H1 (cell line): ENCODE results near the gene SLC39A11.

ENCODE experiments used
- CBX5 ChIP-seq: fragments of 300-800, 300-1000 bp; sonication (generic); IDR thresholded peaks from 2 replicates; pipeline ENCODE4 v1.7.1; 2016; ENCODE audit warnings: antibody characterized with exemption, low read length, low read depth
- CEBPB ChIP-seq: IDR thresholded peaks from 2 replicates; pipeline ENCODE4 v1.6.1; 2012; ENCODE audit warnings: low read depth, low read length
- EGR1 ChIP-seq: IDR thresholded peaks from 2 replicates; pipeline ENCODE4 v1.6.1; 2011; ENCODE audit warnings: low read depth, low read length, borderline replicate concordance
- EZH2 ChIP-seq: fragments of 200-600 bp; sonication (generic); IDR thresholded peaks from 2 replicates; pipeline ENCODE4 v1.7.1; 2012; ENCODE audit warnings: low read depth, mild to moderate bottlenecking, moderate library complexity, low read length, inconsistent platforms; ENCODE audit not compliant: severe bottlenecking
- MAX ChIP-seq: IDR thresholded peaks from 2 replicates; pipeline ENCODE4 v1.6.1; 2012; ENCODE audit warnings: inconsistent platforms
- SP1 ChIP-seq: IDR thresholded peaks from 2 replicates; pipeline ENCODE4 v1.6.1; 2011; ENCODE audit warnings: low read depth, low read length
- SUZ12 ChIP-seq: fragments of 200-600 bp; sonication (generic); IDR thresholded peaks from 2 replicates; pipeline ENCODE4 v1.6.1; 2012; ENCODE audit warnings: mild to moderate bottlenecking, inconsistent platforms, low read length, moderate library complexity, mixed read lengths
- TAF1 ChIP-seq: IDR thresholded peaks from 2 replicates; pipeline ENCODE4 v1.6.1; 2011; ENCODE audit warnings: mild to moderate bottlenecking, low read depth, low read length
- TF ChIP-seq, protein P1 (sequence below): IDR thresholded peaks from 2 replicates; pipeline ENCODE4 v1.6.1; 2011; ENCODE audit warnings: low read length, improper control_type of control experiment
- TF ChIP-seq, protein P2 (sequence below), 3 experiments: IDR thresholded peaks; 1 replicate in 2 of 3; 2 replicates in 1 of 3; pipeline versions ENCODE4 v1.5.1 to v1.6.1; 2011; ENCODE audit warnings: low read length in 3 of 3, mild to moderate bottlenecking in 3 of 3, inconsistent platforms in 2 of 3, low read depth in 1 of 3, moderate library complexity in 1 of 3; ENCODE audit not compliant: insufficient read depth in 1 of 3; ENCODE audit errors: control extremely low read depth in 1 of 3

DNA sequence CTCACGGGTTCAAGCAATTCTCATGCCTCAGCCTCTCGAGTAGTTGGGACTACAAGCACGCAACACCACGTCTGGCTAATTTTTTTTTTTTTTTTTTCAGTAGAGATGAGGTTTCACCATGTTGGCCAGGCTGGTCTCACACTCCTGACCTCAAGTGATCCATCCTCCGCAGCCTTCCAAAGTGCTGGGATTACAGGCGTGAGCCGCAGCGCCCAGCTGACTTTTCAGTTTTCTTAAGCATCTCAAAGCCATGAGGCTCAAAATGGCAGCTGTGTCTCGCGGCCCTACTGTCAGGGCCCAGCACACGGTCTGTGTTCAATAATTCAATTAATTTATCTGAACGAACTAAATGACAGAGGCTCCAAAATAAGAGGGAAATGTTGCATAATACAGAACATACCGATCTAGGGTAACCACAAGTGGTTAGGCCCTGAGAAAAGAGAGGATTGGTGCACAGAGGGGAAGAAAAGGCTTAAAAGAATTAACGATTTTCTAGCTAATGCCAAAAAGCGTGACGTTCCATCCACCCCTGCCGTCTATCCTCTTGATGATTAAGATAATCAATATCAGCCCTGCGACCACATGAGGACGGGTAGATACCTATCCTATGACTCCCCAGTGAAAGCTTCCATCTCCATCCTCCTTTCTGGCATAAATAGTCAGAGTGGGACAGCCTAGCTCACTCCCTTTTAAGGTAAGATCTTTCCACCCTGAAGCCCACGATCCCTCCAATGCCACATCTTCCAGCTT is 136.9 kb downstream of the SLC39A11 start:
- TF ChIP-seq, protein P1, sequence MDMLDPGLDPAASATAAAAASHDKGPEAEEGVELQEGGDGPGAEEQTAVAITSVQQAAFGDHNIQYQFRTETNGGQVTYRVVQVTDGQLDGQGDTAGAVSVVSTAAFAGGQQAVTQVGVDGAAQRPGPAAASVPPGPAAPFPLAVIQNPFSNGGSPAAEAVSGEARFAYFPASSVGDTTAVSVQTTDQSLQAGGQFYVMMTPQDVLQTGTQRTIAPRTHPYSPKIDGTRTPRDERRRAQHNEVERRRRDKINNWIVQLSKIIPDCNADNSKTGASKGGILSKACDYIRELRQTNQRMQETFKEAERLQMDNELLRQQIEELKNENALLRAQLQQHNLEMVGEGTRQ: no peak
- TF ChIP-seq MAX (no peak), CBX5 (no peak), EGR1 (no peak), CEBPB (no peak), SP1 (no peak), SUZ12 (no peak), EZH2 (no peak), TAF1 (no peak)
- TF ChIP-seq, protein P2, sequence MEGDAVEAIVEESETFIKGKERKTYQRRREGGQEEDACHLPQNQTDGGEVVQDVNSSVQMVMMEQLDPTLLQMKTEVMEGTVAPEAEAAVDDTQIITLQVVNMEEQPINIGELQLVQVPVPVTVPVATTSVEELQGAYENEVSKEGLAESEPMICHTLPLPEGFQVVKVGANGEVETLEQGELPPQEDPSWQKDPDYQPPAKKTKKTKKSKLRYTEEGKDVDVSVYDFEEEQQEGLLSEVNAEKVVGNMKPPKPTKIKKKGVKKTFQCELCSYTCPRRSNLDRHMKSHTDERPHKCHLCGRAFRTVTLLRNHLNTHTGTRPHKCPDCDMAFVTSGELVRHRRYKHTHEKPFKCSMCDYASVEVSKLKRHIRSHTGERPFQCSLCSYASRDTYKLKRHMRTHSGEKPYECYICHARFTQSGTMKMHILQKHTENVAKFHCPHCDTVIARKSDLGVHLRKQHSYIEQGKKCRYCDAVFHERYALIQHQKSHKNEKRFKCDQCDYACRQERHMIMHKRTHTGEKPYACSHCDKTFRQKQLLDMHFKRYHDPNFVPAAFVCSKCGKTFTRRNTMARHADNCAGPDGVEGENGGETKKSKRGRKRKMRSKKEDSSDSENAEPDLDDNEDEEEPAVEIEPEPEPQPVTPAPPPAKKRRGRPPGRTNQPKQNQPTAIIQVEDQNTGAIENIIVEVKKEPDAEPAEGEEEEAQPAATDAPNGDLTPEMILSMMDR (IDR thresholded peaks at IDR 0.05; ENCODE audit: control extremely low read depth in 1 of 3, insufficient read depth in 1 of 3, low read depth in 1 of 3, low read length in 3 of 3): no peak
